CD4-positive, alpha-beta T cell treated with Interleukin-12 subunit alpha and Interleukin-12 subunit beta, for 1 hour (primary cell): Measurements from ENCODE around the gene PTPN23.
A peak's percentile ranks its signal among the peaks of the same experiment; 100 is the strongest.
"Not testable (repeated sequence)": the region's sequence is repeated elsewhere in the genome, so short reads cannot be mapped to it uniquely, and the experiment has no call there.

Experiments
- DNase-seq: peaks from one replicate; pipeline ENCODE4 v3.0.0-alpha.2; 2020

Gene PTPN23

GRCh38 chr3:47380601-47381316 is at the start of gene PTPN23:
Gene PTPN23 (plus strand): TSS chr3:47381021. CDS start chr3:47381097, 76 bp downstream.
- DNase-seq = peak; percentile 99

GRCh38 chr3:47333907-47334306 is 46.9 kb upstream of the PTPN23 start:
- no peak for DNase-seq

- no peak for DNase-seq
Observed at GRCh38 chr3:47337656-47338055, 43.2 kb upstream of the PTPN23 start.

GRCh38 chr3:47339951-47340350 is 40.9 kb upstream of the PTPN23 start:
- DNase-seq = no peak

GRCh38 chr3:47340866-47341265 is 40.0 kb upstream of the PTPN23 start:
- DNase-seq = no peak

GRCh38 chr3:47342151-47342550 is 38.7 kb upstream of the PTPN23 start:
- DNase-seq = no peak

- no peak for DNase-seq
Observed at GRCh38 chr3:47342812-47343211, 38.0 kb upstream of the PTPN23 start.

GRCh38 chr3:47343471-47343971 is 37.3 kb upstream of the PTPN23 start:
- no peak for DNase-seq

GRCh38 chr3:47344971-47345370 is 35.9 kb upstream of the PTPN23 start:
- DNase-seq = no peak

- no peak for DNase-seq
Observed at GRCh38 chr3:47347217-47347801, 33.5 kb upstream of the PTPN23 start.

- DNase-seq = no peak
Observed at GRCh38 chr3:47348411-47349154, 32.2 kb upstream of the PTPN23 start.

- DNase-seq = no peak
Observed at GRCh38 chr3:47355010-47355409, 25.8 kb upstream of the PTPN23 start.

- DNase-seq = no peak
Observed at GRCh38 chr3:47356201-47356600, 24.6 kb upstream of the PTPN23 start.

- DNase-seq = no peak
Observed at GRCh38 chr3:47359323-47359722, 21.5 kb upstream of the PTPN23 start.

- DNase-seq = not testable (repeated sequence)
Observed at GRCh38 chr3:47360110-47360517, 20.7 kb upstream of the PTPN23 start.

GRCh38 chr3:47362701-47363100 is 18.1 kb upstream of the PTPN23 start:
- DNase-seq = peak; percentile 32

GRCh38 chr3:47365213-47366153 is 15.3 kb upstream of the PTPN23 start:
- DNase-seq = no peak

- DNase-seq = no peak
Observed at GRCh38 chr3:47366833-47367232, 14.0 kb upstream of the PTPN23 start.

- DNase-seq = no peak
Observed at GRCh38 chr3:47367631-47368030, 13.2 kb upstream of the PTPN23 start.

GRCh38 chr3:47370020-47370419 is 10.8 kb upstream of the PTPN23 start:
- not testable (repeated sequence) for DNase-seq

- DNase-seq = peak; percentile 34
Observed at GRCh38 chr3:47370887-47371697, 9.7 kb upstream of the PTPN23 start.

GRCh38 chr3:47374587-47374986 is 6.2 kb upstream of the PTPN23 start:
- DNase-seq = no peak
